NCI-H226 (cell line): ENCODE data around the gene NLRP8.
"Not testable (repeated sequence)": the region's sequence is repeated elsewhere in the genome, so short reads cannot be mapped to it uniquely, and the experiment has no call there.

Experiments
- DNase-seq: peaks from one replicate; pipeline ENCODE4 v3.0.0-alpha.2; 2015

Gene NLRP8

GRCh38 chr19:55980415-55980814 is 32.8 kb downstream of the NLRP8 start:
- DNase-seq = no peak

GRCh38 chr19:55985254-55985653 is 37.6 kb downstream of the NLRP8 start:
- no peak for DNase-seq

DNA sequence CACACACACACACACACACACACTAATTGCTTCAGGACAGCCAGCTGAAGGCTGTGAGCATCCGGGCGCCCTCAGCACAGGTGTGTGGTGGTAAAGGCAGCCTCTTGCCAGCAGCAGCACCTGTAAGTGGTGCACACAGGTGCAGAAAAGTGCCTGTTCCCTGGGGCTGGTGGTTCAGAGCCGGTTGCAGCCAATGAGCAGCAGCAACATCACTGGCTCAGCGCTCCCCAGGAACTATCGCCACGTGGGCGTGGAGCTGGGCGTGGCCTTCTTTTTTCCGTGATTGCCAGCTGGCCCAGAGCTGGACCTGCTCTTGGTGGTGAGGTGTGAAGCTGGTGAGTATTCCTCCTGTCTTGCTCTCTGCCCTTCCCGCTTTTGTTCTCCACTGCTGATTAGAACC is 38.9 kb downstream of the NLRP8 start, which contains the start of gene NLRP5:
NLRP5 (plus strand) TSS at position 289 of the 400 bp plus-strand sequence.
- no peak for DNase-seq

GRCh38 chr19:55990831-55991230 is 43.2 kb downstream of the NLRP8 start:
- DNase-seq = no peak

DNA sequence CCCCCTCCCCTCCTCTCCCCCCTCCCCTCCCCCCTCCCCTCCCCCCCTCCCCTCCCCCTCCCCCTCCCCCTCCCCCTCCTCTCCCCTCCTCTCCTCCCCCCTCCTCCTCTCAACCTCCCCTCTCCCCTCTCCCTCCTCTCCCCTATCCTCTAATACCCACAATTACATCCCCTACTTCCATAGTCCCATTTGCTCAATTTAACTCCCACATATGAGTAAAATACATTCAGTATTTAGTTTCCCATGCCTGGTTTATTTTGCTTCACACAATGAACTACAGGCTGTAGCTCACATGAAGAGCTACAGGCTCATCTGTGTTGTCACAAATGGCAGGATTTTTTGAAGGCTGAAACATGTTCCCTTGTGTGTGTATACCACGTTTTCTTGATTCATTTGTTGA is 45.9 kb downstream of the NLRP8 start:
- DNase-seq = no peak

- DNase-seq = no peak
Observed at GRCh38 chr19:56014765-56015164, 67.1 kb downstream of the NLRP8 start.

DNA sequence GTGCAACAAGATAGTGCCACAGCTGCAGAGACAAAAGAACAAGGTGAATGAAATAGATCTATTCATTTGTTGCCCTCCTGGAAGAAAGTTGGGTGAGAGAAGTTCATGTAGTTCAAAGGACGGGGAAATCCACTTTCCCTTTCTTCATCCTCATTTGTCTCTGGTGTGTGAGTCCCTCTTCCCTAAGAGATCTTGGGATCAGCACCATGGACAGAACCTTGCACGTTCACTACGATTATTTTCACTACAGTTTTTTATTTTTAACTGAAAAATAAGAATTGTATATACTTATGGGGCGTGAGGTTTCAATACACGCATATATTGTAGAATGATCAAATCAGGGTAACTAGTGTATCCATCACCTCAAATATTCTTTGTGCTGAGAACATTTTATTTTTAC is 68.1 kb downstream of the NLRP8 start:
- DNase-seq = no peak

GRCh38 chr19:56019325-56019724 is 71.7 kb downstream of the NLRP8 start:
- DNase-seq = not testable (repeated sequence)

GRCh38 chr19:56020355-56020975 is 72.8 kb downstream of the NLRP8 start:
- DNase-seq = not testable (repeated sequence)

DNA sequence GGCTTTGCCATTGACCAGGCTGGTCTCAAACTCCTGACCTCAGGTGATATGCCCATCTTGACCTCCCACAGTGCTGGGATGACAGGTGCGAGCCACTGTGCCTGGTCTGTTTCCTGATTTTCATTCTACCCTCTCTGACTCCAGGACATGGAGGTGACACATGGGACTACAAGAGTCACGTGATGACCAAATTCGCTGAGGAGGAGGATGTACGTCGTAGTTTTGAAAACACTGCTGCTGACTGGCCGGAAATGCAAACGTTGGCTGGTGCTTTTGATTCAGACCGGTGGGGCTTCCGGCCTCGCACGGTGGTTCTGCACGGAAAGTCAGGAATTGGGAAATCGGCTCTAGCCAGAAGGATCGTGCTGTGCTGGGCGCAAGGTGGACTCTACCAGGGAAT is 79.1 kb downstream of the NLRP8 start:
- no peak for DNase-seq
